Endothelial cell (in vitro differentiated cells): ENCODE results near the gene TMC3. TPM values are rescaled to one million over a fixed set of nuclear protein-coding genes. Genes with fewer than 3 reads are reported as not detected.

ENCODE experiments used
- DNase-seq: peaks from one replicate; pipeline ENCODE4 v3.0.0; 2021; ENCODE audit warnings: low spot score
- H3K27ac Mint-ChIP-seq: one replicate; pipeline ENCODE4 v1.8.0; 2021; ENCODE audit warnings: mixed read lengths, inconsistent platforms; ENCODE audit not compliant: unreplicated experiment
- H3K27me3 Mint-ChIP-seq: one replicate; pipeline ENCODE4 v1.8.0; 2021; ENCODE audit warnings: mild to moderate bottlenecking, moderate library complexity, mixed read lengths, inconsistent platforms; ENCODE audit not compliant: unreplicated experiment
- H3K36me3 Mint-ChIP-seq: one replicate; pipeline ENCODE4 v1.8.0; 2021; ENCODE audit warnings: mild to moderate bottlenecking, low read depth, mixed read lengths, inconsistent platforms; ENCODE audit not compliant: unreplicated experiment
- H3K4me1 Mint-ChIP-seq: one replicate; pipeline ENCODE4 v1.8.0; 2021; ENCODE audit warnings: mild to moderate bottlenecking, mixed read lengths, inconsistent platforms; ENCODE audit not compliant: unreplicated experiment
- H3K4me3 Mint-ChIP-seq: one replicate; pipeline ENCODE4 v1.8.0; 2021; ENCODE audit warnings: mild to moderate bottlenecking, mixed read lengths, inconsistent platforms; ENCODE audit not compliant: unreplicated experiment
- H3K9me3 Mint-ChIP-seq: one replicate; pipeline ENCODE4 v1.8.0; 2021; ENCODE audit warnings: mixed read lengths, inconsistent platforms; ENCODE audit not compliant: unreplicated experiment
- total RNA-seq: library from RNA; stranded (reverse); fragmentation: NEBNext Ultra II Directional; extraction: Animal tissue kit (Norgen Biotek cat#: 25700); gene quantifications from one replicate; pipeline ENCODE4 v1.2.1, GENCODE V29; 2021; ENCODE audit not compliant: unreplicated experiment
- TF ChIP-seq, protein P1 (sequence below): fragments of 200-600 bp; sonication (generic); IDR thresholded peaks from one replicate; pipeline ENCODE4 v1.5.0; 2021; ENCODE audit warnings: antibody characterized with exemption; ENCODE audit not compliant: unreplicated experiment

The TMC3 gene
- total RNA-seq, 1 donor from 2014 or later = not detected

DNA sequence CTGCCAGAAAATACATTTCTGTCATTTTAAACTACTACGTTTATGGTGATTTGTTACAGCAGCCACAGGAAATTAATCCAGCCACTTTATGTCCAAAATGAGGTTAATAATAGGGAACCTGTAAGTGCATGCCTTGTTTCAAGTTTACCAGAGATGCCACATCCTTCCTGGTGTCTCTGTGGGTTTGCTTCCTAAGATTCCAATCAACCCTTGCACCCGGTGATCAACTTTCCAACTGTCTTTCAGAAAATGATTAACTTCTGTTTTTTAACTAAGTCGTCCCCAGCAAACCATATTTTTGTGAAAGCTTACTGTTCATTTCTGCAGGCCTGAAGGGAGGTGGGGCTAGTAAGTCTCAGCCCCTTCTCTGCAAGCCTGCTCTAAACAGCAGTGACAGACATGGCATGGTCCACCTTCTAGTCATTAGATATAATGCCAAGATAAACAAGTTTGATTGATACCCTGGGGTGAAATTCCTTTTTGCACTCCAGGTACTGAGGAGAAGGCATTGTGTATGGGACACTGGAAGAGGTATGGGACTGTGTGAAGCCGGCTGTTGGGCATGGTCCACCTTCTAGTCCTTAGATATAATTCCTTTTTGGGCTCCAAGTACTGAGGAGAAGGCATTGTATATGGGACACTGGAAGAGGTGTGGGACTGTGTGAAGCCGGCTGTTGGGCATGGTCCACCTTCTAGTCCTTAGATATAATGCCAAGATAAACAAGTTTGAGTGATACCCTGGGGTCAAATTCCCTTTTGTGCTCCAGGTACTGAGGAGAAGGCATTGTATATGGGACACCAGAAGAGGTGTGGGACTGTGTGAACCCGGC, 11.1 kb upstream of the TMC3 start:
- Mint-ChIP-seq H3K4me1 (no peaks in the 10 kb centered on the region), H3K36me3 (no peaks in the 10 kb centered on the region), H3K27me3 (peaks cover 2% of the 10 kb centered on the region), H3K27ac (no peak overlapping the region), H3K4me3 (no peak overlapping the region), H3K9me3 (no peaks in the 10 kb centered on the region)
- no peak for DNase-seq
- TF ChIP-seq, protein P1, sequence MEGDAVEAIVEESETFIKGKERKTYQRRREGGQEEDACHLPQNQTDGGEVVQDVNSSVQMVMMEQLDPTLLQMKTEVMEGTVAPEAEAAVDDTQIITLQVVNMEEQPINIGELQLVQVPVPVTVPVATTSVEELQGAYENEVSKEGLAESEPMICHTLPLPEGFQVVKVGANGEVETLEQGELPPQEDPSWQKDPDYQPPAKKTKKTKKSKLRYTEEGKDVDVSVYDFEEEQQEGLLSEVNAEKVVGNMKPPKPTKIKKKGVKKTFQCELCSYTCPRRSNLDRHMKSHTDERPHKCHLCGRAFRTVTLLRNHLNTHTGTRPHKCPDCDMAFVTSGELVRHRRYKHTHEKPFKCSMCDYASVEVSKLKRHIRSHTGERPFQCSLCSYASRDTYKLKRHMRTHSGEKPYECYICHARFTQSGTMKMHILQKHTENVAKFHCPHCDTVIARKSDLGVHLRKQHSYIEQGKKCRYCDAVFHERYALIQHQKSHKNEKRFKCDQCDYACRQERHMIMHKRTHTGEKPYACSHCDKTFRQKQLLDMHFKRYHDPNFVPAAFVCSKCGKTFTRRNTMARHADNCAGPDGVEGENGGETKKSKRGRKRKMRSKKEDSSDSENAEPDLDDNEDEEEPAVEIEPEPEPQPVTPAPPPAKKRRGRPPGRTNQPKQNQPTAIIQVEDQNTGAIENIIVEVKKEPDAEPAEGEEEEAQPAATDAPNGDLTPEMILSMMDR = no peak

DNA sequence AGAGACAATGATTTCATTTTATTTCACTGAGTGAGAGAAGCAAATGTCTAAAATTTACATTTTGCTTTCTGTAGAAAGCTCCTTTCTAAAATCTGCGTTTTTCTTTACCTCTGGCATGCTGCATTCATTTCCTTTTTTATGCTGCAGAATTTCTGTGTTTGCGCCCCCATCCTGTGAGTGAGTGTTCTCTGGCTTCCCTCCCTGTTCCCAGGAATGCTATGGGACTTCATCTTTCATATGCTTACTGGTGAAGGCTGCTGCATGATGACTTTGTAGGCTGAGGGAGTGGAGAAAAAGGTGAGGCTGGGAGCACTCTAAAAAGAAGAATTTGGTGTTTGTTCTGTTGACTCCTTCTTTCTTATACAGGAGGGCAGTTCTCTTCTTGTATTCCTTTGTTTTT, 7.7 kb upstream of the TMC3 start:
- H3K27ac Mint-ChIP-seq = no peak overlapping the region
- no peak for DNase-seq

DNA sequence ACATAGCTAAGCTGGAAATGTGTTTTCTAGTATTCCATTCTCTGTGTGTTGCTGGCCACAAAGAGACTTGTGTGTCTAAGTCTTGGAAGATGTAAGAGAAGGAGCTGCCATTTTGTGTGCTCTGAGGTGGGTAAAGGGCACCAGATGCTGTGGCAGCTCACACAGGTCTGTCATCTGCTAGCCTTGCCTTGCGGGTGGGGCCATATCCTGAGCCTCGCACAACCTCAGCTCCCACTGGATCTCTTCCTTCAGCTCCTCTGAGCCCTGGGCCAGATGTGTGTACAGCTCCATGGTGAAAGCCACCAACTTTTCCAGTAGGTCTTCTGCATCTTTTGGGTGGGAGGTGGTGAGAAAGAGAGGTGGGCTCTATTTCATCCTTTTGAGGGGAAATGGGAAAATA, 6.7 kb upstream of the TMC3 start:
- no peaks in the 10 kb centered on the region for H3K9me3 Mint-ChIP-seq
- H3K4me1 Mint-ChIP-seq = no peaks in the 10 kb centered on the region
- H3K4me3 Mint-ChIP-seq = no peak overlapping the region
- DNase-seq = no peak
- peaks cover 4% of the 10 kb centered on the region for H3K27me3 Mint-ChIP-seq
- H3K27ac Mint-ChIP-seq = no peak overlapping the region
- TF ChIP-seq, protein P1 = no peak
- no peaks in the 10 kb centered on the region for H3K36me3 Mint-ChIP-seq

More for the DNA sequence above, 7.7 kb upstream of the TMC3 start:
- no peaks in the 10 kb centered on the region for H3K9me3 Mint-ChIP-seq
- no peaks in the 10 kb centered on the region for H3K4me1 Mint-ChIP-seq
- TF ChIP-seq, protein P1 = no peak
- no peak overlapping the region for H3K4me3 Mint-ChIP-seq
- peaks cover 4% of the 10 kb centered on the region for H3K27me3 Mint-ChIP-seq
- H3K36me3 Mint-ChIP-seq = no peaks in the 10 kb centered on the region

DNA sequence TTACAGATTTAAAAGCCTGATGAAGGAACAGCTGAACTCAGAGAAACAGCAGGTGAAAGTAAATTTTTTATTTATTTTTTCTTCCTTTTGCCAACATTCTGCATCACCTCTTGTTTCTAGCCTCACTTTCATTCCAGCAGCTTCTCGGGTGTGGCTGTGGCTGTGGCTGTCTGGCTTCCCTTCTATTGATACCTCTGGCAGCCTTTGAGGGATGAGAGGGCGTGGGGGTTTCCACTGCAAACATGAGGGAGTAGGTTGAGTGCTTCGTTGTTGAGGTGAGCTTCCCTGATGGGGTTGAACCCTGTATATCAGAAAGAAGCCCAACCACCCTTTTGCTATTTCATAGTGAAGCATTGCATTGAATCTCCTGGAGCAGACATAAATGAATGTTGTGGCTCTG, 6.2 kb upstream of the TMC3 start:
- Mint-ChIP-seq H3K36me3 (no peaks in the 10 kb centered on the region), H3K27me3 (peaks cover 4% of the 10 kb centered on the region), H3K4me1 (no peaks in the 10 kb centered on the region), H3K9me3 (no peaks in the 10 kb centered on the region), H3K4me3 (no peak overlapping the region), H3K27ac (no peak overlapping the region)
- no peak for DNase-seq
- TF ChIP-seq, protein P1 = no peak

DNA sequence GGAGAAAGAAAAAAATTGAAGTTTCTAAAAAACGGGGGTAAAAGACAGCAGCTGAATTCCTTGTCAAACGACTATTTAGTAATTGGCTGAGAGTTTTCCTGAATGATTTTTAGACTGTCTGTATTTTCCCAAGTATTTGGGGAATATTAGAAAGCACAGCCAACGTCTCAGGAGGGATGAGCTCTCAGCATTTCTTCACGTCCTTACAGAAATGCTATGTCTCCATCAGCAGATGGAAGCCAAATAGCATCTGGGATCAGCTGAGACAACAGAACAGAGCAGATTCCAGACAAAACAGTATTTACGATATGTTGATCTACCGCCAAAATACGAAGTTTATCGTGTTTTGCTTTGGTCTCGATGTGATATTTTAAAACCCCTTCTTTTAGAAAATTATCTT, 5.3 kb upstream of the TMC3 start:
- H3K9me3 Mint-ChIP-seq = no peaks in the 10 kb centered on the region
- H3K27me3 Mint-ChIP-seq = peaks cover 2% of the 10 kb centered on the region
- no peak overlapping the region for H3K4me3 Mint-ChIP-seq
- no peaks in the 10 kb centered on the region for H3K36me3 Mint-ChIP-seq
- DNase-seq = no peak
- TF ChIP-seq, protein P1 = no peak
- no peak overlapping the region for H3K27ac Mint-ChIP-seq
- no peaks in the 10 kb centered on the region for H3K4me1 Mint-ChIP-seq
